HepG2 (cell line): ENCODE results near the gene ZNF213. TPM values are rescaled to one million over a fixed set of nuclear protein-coding genes. Genes with fewer than 3 reads are reported as not detected.

Source experiments
- ATAC-seq: fragments of 200-7000 bp; cut with Tn5 transposase; 3 replicates; pipeline ENCODE4 v1.9.1; 2020; ENCODE audit warnings: mild to moderate bottlenecking, moderate library complexity
- BruUV-seq: library from RNA; stranded (reverse); fragments of 400-500 nt; replicated peaks from 2 replicates; lab custom pipeline; 2021; lab: Mats Ljungman, UMichigan
- CTCF ChIA-PET: fragments of 300-600 bp; formaldehyde crosslinking; extraction: SDS; loops from one replicate; lab custom pipeline; 2021; ENCODE audit warnings: low total read pairs, inconsistent platforms, low intra/inter-chr PET ratio; lab: Yijun Ruan, JAX
- POLR2A ChIA-PET: fragments of 350-600 bp; sonication (Branson Sonifier 250); formaldehyde crosslinking; loops from one replicate; lab custom pipeline; 2020; ENCODE audit warnings: antibody characterized with exemption, inconsistent platforms; lab: Yijun Ruan, JAX
- DNase-seq: peaks from one replicate; pipeline ENCODE4 v3.0.0-alpha.2; 2015; ENCODE audit warnings: low spot score
- FAIRE-seq: peaks from 3 replicates; lab custom pipeline; 2011; peaks lifted over from hg19 to GRCh38; lab: Jason Lieb, UNC
- H2AFZ ChIP-seq: one replicate; pipeline ENCODE4 v1.6.1; 2011; ENCODE audit warnings: low read length, inconsistent platforms
- H3K27ac ChIP-seq: fragments of 300-600 bp; 3 replicates; pipeline ENCODE4 v1.8.0; 2011; ENCODE audit warnings: mixed run types, mild to moderate bottlenecking, mixed read lengths, low read length, inconsistent platforms; ENCODE audit not compliant: insufficient read depth; ENCODE audit errors: extremely low read length
- H3K27me3 ChIP-seq, 2 experiments: fragments of 200-600 bp in 1 of 2; 2 replicates in 1 of 2; 3 replicates in 1 of 2; pipeline versions ENCODE4 v1.6.0 to v1.8.0; 2011; ENCODE audit warnings: low read length in 2 of 2, mild to moderate bottlenecking in 2 of 2, moderate library complexity in 2 of 2, inconsistent platforms in 1 of 2; ENCODE audit not compliant: insufficient read depth in 2 of 2, control insufficient read depth in 1 of 2
- H3K36me3 ChIP-seq, 2 experiments: fragments of 200-600 bp in 1 of 2; replicated peaks in 1 of 2; 2 replicates in 1 of 2; 3 replicates in 1 of 2; pipeline versions ENCODE4 v1.5.1 to v1.8.0; 2011; ENCODE audit warnings: low read length in 2 of 2, inconsistent platforms in 1 of 2; ENCODE audit not compliant: insufficient read depth in 2 of 2, control insufficient read depth in 1 of 2
- H3K4me1 ChIP-seq: 2 replicates; pipeline ENCODE4 v1.5.1; 2012; ENCODE audit warnings: low read length, inconsistent platforms; ENCODE audit not compliant: insufficient read depth
- H3K4me2 ChIP-seq: 2 replicates; pipeline ENCODE4 v1.6.0; 2011; ENCODE audit warnings: low read depth, low read length, inconsistent platforms
- H3K4me3 ChIP-seq, 3 experiments: fragments of 200-600 bp in 1 of 3; sonication (generic), shearing (Covaris generic) in 1 of 3; replicated peaks in 1 of 3; 2 replicates each; pipeline ENCODE4 v1.5.1; 2011 to 2016; ENCODE audit warnings: low read length in 3 of 3, inconsistent platforms in 2 of 3, low read depth in 2 of 3, mild to moderate bottlenecking in 2 of 3, control low read depth in 1 of 3, mixed read lengths in 1 of 3; ENCODE audit not compliant: insufficient read depth in 1 of 3
- H3K79me2 ChIP-seq: one replicate; pipeline ENCODE4 v1.6.1; 2011; ENCODE audit warnings: low read length, inconsistent platforms; ENCODE audit not compliant: insufficient read depth
- H3K9ac ChIP-seq: 2 replicates; pipeline ENCODE4 v1.6.0; 2011; ENCODE audit warnings: mild to moderate bottlenecking, low read depth, low read length, inconsistent platforms; ENCODE audit not compliant: insufficient read depth
- H3K9me3 ChIP-seq: 2 replicates; pipeline ENCODE4 v1.5.1; 2012; ENCODE audit warnings: mild to moderate bottlenecking, low read length
- H4K20me1 ChIP-seq: 2 replicates; pipeline ENCODE4 v1.6.0; 2011; ENCODE audit warnings: inconsistent platforms, mild to moderate bottlenecking, low read length, moderate library complexity; ENCODE audit not compliant: insufficient read depth
- FOSL2 ChIP-seq: sonication (generic); formaldehyde crosslinking; IDR thresholded peaks from 2 replicates; pipeline ENCODE4 v1.4.0; 2020; ENCODE audit warnings: missing genetic modification reagents
- HNRNPL ChIP-seq: fragments of 200-400 bp; formaldehyde crosslinking; IDR thresholded peaks from 2 replicates; pipeline ENCODE4 v1.6.1; 2017; ENCODE audit warnings: mild to moderate bottlenecking, low read depth, low read length
- TAF1 ChIP-seq: sonication (generic); formaldehyde crosslinking; IDR thresholded peaks from 2 replicates; pipeline ENCODE4 v1.4.0; 2020; ENCODE audit warnings: missing genetic modification reagents
- ZNF629 ChIP-seq: sonication (generic); formaldehyde crosslinking; conservative IDR thresholded peaks from 2 replicates; pipeline ENCODE4 v1.5.0; 2020; ENCODE audit warnings: missing genetic modification reagents
- WGBS: methylation state at CpG from one replicate; pipeline ENCODE4 v1.1.6; 2017; ENCODE audit warnings: low lambda C conversion rate; 5-methylcytosine and 5-hydroxymethylcytosine counted together
- in situ Hi-C: cut with HindIII; loops from 2 replicates; pipeline ENCODE4 v1.10.0; 2017; ENCODE audit warnings: low pct_unique_long_range_greater_than_20kb; ENCODE audit not compliant: extremely low pct_ligation_motif_present
- intact Hi-C: fragments of 100-400 bp; cut with micrococcal nuclease; formaldehyde crosslinking; loops from one replicate; pipeline ENCODE4 v1.10.0; 2022; ENCODE audit not compliant: unreplicated experiment
- polyA plus RNA-seq, 8 experiments: library from polyadenylated mRNA; depleted of rRNA in 3 of 8; stranded (reverse) in 7 of 8; unstranded in 1 of 8; fragments of >200 nt; fragmentation: Illumina TruSeq in 4 of 8; extraction: Trizol in 4 of 8; gene quantifications; 2 replicates each; pipeline versions ENCODE4 v1.2.1 to v1.2.3, GENCODE V29; 2011 to 2016; ENCODE audit warnings: low read depth in 4 of 8, missing spikeins in 1 of 8, mixed read lengths in 1 of 8; ENCODE audit not compliant: insufficient read depth in 1 of 8
- total RNA-seq, 5 experiments: library from RNA; depleted of rRNA; stranded (reverse); fragments of >200 nt; fragmentation: Illumina TruSeq; extraction: Trizol; gene quantifications; 2 replicates each; pipeline ENCODE4 v1.2.3, GENCODE V29; 2016; ENCODE audit warnings: low read depth in 1 of 5
- TF ChIP-seq, protein P1 (sequence below): sonication (generic); formaldehyde crosslinking; IDR thresholded peaks from 2 replicates; pipeline ENCODE4 v1.4.0; 2020; ENCODE audit warnings: mild to moderate bottlenecking, missing genetic modification reagents
- TF ChIP-seq, protein P2 (sequence below): sonication (generic); formaldehyde crosslinking; IDR thresholded peaks from 2 replicates; pipeline ENCODE4 v1.5.0; 2020; ENCODE audit warnings: mild to moderate bottlenecking, missing genetic modification reagents, borderline replicate concordance
- TF ChIP-seq, protein P3 (sequence below): sonication (generic); formaldehyde crosslinking; IDR thresholded peaks from 2 replicates; pipeline ENCODE4 v1.4.0; 2020; ENCODE audit warnings: mild to moderate bottlenecking, missing genetic modification reagents

Gene ZNF213
- total and polyA plus RNA-seq, 2 of the 13 experiments (the other 11 are each of a cell fraction or from before 2014, with no cell fraction given) = 0.59 to 0.97 TPM

GRCh38 chr16:3086596-3087242, 48.1 kb upstream of the ZNF213 start:
- ATAC-seq (peak; percentile 72), DNase-seq (peak; percentile 42), FAIRE-seq (no peak)
- H3K79me2 ChIP-seq = no peaks in the 10 kb centered on the region
- in situ Hi-C loops = no loop called here
- POLR2A ChIA-PET = interaction anchor here (0.8 to 3.0 kb wide), 15 partner anchors 9 to 1141 kb away, joined by 3 to 38 read pairs (median 5); partner anchors contain the start of genes IL32, ZNF213 and ZSCAN10
- peak overlapping the region; percentile 51 to 79 (median 63) for H3K4me3 ChIP-seq
- CTCF ChIA-PET = interaction anchor here (1.7 to 2.3 kb wide), 2 partner anchors 14 to 28 kb away, joined by 4 to 7 read pairs; no protein-coding TSS in a partner anchor
- 3% methylated on average over 13 of the region's 14 CpGs for WGBS
- H3K36me3 ChIP-seq = no peaks in the 10 kb centered on the region
- intact Hi-C loops = loop anchor here (1.0 kb wide), 1 partner anchor 27 kb away; no protein-coding TSS in a partner anchor
- H2AFZ ChIP-seq = no peak overlapping the region
- peaks cover 46% of the 10 kb centered on the region for H3K4me1 ChIP-seq
- TSS peak; percentile 69 for BruUV-seq
- no peaks in the 10 kb centered on the region for H4K20me1 ChIP-seq
- peak overlapping the region; percentile 93 for H3K4me2 ChIP-seq
- peak overlapping the region; percentile 59 for H3K27ac ChIP-seq
- no peaks in the 10 kb centered on the region for H3K9me3 ChIP-seq
- H3K9ac ChIP-seq = peak overlapping the region; percentile 72
- no peaks in the 10 kb centered on the region for H3K27me3 ChIP-seq
- TF ChIP-seq, protein P1, sequence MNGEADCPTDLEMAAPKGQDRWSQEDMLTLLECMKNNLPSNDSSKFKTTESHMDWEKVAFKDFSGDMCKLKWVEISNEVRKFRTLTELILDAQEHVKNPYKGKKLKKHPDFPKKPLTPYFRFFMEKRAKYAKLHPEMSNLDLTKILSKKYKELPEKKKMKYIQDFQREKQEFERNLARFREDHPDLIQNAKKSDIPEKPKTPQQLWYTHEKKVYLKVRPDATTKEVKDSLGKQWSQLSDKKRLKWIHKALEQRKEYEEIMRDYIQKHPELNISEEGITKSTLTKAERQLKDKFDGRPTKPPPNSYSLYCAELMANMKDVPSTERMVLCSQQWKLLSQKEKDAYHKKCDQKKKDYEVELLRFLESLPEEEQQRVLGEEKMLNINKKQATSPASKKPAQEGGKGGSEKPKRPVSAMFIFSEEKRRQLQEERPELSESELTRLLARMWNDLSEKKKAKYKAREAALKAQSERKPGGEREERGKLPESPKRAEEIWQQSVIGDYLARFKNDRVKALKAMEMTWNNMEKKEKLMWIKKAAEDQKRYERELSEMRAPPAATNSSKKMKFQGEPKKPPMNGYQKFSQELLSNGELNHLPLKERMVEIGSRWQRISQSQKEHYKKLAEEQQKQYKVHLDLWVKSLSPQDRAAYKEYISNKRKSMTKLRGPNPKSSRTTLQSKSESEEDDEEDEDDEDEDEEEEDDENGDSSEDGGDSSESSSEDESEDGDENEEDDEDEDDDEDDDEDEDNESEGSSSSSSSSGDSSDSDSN (CRISPR knock-in tag) = peak; percentile 63
- TF ChIP-seq HNRNPL = 0 out of 2 replicates have a peak, but pooled peaks have one; percentile 8
- 0 out of 2 replicates have a peak, but pooled peaks have one; percentile 4 for TF ChIP-seq ZNF629 (CRISPR knock-in tag)
- TF ChIP-seq TAF1 = peak; percentile 40; the same call in 1 of the 2 replicates
- TF ChIP-seq, protein P2, sequence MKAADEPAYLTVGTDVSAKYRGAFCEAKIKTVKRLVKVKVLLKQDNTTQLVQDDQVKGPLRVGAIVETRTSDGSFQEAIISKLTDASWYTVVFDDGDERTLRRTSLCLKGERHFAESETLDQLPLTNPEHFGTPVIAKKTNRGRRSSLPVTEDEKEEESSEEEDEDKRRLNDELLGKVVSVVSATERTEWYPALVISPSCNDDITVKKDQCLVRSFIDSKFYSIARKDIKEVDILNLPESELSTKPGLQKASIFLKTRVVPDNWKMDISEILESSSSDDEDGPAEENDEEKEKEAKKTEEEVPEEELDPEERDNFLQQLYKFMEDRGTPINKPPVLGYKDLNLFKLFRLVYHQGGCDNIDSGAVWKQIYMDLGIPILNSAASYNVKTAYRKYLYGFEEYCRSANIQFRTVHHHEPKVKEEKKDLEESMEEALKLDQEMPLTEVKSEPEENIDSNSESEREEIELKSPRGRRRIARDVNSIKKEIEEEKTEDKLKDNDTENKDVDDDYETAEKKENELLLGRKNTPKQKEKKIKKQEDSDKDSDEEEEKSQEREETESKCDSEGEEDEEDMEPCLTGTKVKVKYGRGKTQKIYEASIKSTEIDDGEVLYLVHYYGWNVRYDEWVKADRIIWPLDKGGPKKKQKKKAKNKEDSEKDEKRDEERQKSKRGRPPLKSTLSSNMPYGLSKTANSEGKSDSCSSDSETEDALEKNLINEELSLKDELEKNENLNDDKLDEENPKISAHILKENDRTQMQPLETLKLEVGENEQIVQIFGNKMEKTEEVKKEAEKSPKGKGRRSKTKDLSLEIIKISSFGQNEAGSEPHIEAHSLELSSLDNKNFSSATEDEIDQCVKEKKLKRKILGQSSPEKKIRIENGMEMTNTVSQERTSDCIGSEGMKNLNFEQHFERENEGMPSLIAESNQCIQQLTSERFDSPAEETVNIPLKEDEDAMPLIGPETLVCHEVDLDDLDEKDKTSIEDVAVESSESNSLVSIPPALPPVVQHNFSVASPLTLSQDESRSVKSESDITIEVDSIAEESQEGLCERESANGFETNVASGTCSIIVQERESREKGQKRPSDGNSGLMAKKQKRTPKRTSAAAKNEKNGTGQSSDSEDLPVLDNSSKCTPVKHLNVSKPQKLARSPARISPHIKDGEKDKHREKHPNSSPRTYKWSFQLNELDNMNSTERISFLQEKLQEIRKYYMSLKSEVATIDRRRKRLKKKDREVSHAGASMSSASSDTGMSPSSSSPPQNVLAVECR (CRISPR knock-in tag) = peak; percentile 52; the same call in 1 of the 2 replicates
- TF ChIP-seq, protein P3, sequence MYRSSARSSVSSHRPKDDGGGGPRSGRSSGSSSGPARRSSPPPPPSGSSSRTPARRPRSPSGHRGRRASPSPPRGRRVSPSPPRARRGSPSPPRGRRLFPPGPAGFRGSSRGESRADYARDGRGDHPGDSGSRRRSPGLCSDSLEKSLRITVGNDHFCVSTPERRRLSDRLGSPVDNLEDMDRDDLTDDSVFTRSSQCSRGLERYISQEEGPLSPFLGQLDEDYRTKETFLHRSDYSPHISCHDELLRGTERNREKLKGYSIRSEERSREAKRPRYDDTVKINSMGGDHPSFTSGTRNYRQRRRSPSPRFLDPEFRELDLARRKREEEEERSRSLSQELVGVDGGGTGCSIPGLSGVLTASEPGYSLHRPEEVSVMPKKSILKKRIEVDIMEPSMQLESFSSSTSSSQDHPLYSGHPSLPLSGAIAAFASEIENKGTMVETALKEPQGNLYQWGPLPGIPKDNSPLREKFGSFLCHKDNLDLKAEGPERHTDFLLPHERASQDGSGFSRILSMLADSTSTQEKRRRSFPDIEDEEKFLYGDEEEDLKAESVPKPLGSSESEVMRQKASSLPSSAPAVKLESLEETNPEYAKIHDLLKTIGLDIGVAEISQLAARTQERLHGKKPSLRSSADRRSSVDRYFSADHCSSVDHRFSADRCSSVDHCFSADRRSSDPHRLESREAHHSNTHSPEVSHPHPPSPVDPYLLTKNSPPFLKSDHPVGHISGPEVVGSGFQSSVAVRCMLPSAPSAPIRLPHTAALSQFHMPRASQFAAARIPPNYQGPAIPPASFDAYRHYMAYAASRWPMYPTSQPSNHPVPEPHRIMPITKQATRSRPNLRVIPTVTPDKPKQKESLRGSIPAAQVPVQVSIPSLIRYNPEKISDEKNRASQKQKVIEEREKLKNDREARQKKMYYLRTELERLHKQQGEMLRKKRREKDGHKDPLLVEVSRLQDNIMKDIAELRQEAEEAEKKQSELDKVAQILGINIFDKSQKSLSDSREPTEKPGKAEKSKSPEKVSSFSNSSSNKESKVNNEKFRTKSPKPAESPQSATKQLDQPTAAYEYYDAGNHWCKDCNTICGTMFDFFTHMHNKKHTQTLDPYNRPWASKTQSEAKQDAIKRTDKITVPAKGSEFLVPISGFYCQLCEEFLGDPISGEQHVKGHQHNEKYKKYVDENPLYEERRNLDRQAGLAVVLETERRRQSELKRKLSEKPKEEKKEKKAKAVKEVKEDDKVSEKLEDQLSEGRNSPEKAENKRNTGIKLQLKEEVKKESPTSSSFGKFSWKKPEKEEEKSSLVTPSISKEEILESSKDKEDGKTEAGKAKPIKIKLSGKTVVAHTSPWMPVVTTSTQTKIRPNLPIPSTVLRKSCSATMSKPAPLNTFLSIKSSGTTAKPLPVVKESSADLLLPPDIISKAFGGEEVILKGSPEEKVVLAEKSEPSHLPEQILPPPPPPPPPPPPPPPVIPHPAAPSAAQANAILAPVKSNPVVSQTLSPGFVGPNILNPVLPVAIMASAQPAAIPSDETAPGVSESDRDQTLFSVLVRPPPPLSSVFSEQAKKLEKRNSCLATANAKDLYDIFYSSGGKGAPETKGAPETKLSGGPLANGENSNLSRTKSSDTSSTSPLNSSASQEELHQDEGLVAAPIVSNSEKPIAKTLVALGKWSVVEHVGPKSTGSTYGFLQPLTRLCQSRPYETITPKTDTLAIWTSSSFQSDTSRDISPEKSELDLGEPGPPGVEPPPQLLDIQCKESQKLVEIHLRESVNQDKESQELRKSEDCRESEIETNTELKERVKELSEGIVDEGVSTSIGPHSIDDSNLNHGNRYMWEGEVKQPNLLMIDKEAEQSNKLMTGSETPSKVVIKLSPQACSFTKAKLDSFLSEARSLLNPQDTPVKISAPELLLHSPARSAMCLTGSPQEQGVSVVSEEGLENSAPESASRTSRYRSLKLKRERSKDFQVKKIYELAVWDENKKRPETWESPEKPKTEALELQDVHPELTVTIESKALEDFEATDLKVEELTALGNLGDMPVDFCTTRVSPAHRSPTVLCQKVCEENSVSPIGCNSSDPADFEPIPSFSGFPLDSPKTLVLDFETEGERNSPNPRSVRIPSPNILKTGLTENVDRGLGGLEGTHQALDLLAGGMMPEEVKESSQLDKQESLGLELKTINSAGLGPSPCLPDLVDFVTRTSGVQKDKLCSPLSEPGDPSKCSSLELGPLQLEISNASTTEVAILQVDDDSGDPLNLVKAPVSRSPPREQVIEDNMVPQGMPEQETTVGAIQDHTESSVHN (CRISPR knock-in tag) = no peak
- peak; percentile 8; the same call in 1 of the 2 replicates for TF ChIP-seq FOSL2 (CRISPR knock-in tag)
